GM18499 (cell line): ENCODE data around the gene CRACR2A.

Source experiments
- ATAC-seq: cut with Tn5 transposase; IDR thresholded peaks from one replicate; pipeline ENCODE4 v1.9.1; 2021; ENCODE audit warnings: moderate number of reproducible peaks; ENCODE audit not compliant: insufficient read depth, unreplicated experiment

CRACR2A gene

GRCh38 chr12:3727354-3727753, 25.6 kb downstream of the CRACR2A start:
- no peak for ATAC-seq

DNA sequence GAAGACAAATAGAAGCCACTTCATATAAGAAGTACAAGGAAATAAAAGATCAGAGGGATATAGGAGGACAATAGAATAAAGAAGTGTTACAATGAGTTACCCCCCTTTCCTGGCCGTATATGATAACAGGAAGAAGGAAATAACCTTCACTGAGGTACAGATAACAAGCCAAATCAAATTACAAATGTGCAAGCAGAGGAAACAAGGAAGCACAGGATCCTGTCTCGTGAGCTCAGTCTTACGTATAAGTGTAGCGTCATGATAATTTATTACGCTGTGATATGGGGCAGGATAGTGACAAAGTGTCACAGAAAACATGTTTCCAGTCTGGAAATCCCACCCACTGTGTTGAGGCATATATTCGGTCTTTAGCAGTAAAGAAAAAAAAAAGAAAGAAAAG, 26.5 kb downstream of the CRACR2A start:
- no peak for ATAC-seq

DNA sequence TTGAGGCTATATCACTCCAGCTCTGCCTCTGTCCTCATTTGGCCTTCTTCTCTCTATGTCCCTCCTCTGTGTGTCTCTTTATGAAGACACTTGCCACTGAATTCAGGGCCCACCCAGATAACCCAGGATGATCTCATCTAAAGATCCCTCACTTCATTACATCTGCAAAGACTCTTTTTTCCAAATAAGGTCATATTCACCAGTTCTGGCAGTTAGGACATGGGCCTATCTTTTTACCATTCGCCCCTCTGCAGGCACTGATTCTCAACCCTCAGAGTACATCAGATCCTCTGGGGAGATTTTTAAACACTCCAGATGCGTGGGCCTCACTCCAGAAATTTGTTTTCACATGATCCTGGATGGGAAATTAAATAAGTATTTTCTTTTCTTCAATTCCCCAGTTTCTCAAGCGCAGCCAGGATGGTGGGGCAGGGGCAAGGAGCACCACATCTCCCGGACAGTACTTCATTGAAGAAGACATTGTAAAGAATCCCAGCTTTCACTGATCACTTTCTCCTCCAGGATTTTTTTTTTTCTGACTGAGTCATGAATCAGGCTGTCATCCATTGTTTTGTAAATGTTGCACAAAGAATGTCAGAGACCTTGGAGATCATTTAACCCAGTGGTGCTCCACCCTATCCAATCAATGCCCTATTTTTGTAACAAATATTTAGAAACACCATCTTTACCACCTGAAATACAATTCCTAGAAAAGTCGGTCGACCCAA, 27.4 kb downstream of the CRACR2A start:
- ATAC-seq = no peak

DNA sequence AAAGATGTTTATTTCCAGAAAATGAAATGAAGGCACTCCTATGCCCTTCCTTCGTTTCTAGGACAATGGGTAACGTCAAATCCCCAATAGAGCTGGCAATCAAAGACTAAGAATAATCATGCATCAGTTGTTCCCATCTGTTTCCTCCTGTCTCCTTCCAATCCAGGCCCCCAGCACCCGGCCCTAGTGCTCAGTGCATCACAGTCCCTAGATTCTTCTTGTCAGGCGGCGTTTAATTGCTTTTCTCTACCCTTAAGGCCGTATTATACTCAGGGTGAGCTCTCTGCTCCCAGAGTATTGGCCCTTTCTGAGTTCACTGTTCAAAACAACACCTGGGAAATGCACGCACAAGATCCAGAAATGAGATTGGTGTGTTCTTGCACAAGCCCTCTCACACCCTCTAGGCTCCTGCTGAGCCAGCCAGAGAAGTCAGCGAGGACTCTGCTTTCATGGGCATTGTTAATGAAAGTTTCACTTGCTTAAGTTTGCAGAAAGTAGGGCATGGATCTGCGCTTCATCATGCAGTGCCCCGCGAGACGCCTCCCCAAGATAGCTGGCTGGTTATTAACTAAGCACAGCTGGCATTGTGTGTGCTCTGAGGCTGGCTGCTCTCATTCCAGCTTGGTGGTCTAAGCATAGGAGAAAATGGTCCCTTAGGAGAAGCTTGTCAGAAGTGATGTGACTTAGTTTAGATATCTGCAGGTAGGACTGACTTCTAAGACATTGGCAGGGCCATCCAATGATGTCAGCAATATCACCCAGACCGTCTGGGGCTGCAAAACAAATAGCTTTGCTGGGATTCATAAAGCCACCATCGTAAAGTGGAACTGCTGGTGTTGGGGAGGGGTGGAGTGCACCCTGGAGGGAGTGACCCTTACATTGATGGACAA, 28.7 kb downstream of the CRACR2A start:
- ATAC-seq = no peak

DNA sequence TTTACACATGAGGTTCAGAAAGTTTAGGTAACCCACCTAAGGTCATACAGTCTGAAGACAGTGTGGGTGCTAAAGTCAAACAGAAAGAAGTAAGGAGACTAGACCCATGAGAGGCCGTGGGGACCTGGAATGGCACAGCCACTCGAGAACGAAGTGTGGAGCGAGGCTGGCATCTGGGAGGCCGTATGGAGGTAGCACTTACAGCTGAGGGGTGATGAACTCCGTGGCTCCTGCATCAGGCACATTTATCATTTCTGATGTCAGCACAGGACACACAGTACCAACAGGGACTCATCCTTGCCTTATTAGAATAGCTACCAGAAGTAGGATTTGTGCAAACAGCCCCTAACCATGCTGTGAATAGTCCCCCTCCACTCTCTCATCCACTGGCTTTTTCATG, 30.5 kb downstream of the CRACR2A start:
- no peak for ATAC-seq

DNA sequence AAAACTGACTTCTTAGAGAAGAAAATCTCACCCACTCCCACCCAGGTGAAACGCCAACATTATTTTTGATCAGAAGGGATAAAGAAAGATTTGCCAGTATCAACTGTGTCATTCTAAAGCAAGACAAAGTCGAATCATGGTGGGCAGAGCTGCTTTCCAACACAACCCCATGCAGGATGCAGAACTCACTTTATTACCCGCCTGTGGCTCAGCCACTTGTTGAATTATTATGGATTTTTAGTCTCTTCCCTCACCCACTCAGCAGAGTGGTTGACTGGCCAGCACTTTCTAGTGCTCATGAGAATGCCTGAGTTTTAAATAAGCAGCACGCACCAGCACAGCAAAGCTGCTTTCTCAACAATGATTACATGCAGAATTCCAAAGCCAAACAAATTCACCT, 32.1 kb downstream of the CRACR2A start:
- no peak for ATAC-seq

DNA sequence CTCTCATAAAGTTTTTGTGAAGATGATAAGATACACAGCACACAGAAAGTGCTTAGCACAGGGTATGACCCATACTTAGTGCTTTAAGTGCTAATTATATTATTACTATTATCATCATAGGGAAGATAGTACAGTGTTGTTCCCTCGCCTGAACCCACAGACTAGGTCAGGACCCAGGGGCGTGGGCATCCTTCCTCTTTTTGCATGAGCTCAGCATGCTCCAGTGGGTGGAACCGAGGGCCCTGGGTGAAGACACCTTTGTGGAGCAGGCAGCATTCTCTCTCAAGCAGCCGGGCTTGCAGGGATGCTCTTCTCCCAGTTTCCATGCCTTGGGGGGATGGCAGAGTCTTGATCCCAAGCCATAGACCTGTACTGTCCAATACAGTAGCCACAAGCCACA, 34.8 kb downstream of the CRACR2A start:
- no peak for ATAC-seq

- ATAC-seq = no peak
Observed at GRCh38 chr12:3717283-3717898, 35.5 kb downstream of the CRACR2A start.

- no peak for ATAC-seq
Observed at GRCh38 chr12:3715999-3716398, 36.9 kb downstream of the CRACR2A start.

GRCh38 chr12:3713947-3714346, 39.0 kb downstream of the CRACR2A start:
- no peak for ATAC-seq

DNA sequence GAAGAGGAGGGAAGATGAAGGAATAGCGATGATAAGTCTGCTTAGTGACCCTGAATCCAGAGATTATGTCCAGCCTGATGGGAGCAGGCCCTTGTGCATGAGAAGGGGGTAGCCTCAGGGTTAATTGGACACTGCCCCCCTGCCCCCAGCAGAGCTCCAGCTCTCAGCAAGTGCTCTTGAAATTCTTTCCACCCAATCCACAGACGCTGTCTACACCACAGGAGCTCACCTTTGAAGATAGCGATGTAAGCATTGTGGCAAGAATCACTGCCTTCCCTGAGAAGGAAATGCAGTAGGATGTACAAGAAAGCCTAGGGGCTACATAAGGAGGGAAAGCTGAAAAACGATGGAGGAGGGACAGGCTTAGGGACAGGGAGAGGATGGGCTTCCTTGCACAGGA, 39.4 kb downstream of the CRACR2A start:
- no peak for ATAC-seq

GRCh38 chr12:3712209-3712992, 40.5 kb downstream of the CRACR2A start:
- no peak for ATAC-seq

DNA sequence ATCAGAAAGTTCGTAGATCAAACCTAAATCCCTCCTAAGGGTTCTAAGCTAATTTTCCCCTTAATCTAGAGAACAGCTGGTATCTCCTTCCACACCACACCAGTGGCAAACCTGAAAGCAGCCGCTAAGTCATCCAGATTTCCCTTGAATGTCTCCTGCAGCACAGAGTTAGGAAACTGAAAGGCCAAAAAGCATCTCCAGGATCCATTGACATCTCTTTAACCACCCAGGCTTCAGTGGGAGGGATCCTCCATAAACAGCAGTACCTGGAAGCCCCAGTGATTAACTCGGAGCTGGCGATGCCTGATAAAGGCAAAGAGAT, 47.6 kb downstream of the CRACR2A start:
- no peak for ATAC-seq

GRCh38 chr12:3704512-3705353, 48.2 kb downstream of the CRACR2A start:
- ATAC-seq = no peak

- ATAC-seq = no peak
Observed at GRCh38 chr12:3700861-3701260, 52.0 kb downstream of the CRACR2A start.

DNA sequence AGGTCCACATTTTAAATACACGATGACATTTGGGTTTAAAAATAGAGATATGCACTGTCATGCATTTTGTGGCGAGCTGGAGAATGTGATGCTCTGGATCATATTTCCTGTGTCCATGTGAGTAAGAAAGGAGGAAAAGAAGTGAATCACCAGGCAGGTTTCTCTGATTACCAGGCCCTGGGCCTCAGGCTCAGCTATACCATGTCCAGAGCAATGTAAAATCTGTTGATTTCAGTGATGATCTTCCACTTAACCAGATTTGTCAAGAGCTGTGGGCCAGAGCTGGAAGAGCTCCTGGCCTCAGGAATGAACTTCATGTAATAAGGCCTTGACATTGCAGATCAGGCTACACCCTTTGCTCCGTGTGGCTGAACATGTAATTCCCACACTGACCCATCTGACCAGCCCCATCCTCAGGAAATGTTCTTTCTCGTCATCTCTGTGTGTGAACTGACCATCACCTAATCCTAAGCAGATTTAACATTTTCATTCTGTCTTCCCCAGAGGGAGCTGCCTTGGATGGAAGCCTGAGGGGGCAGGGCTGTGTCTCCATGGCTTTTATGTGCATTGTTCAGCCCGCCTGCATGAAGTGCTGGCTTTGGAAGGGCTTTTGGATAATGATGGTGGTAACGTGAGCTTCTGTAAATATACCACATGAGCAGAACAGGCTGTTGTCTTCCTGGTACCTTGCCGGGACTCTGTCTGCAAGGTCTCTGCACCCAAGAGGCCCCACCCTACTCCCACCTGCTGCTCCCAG, 54.5 kb downstream of the CRACR2A start:
- ATAC-seq = no peak

DNA sequence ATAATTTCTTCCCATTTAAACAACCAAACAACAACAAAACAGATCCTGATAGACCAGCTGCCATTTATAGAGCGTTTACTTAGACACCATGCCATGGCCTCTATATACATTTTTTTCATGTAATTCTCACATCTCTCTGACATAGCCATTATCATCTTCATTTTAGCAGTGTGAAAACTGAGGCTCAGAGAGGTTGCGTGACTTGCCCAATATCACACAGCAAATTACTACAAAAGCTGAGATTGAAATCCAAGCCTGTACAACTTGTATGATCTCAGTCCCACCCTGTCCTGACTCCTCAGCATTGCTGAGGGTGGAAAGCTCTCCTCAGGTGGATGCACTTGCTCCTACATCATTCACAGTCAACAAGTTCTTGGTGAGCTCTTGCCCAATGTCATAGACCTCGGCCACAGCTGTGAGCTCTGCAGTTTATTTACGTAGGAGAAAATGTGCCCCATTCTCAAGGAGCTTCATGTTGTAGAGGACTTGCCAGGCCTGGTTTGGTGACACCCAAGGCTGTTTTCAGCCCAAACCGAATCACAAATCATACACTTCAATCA, 55.5 kb downstream of the CRACR2A start:
- no peak for ATAC-seq

DNA sequence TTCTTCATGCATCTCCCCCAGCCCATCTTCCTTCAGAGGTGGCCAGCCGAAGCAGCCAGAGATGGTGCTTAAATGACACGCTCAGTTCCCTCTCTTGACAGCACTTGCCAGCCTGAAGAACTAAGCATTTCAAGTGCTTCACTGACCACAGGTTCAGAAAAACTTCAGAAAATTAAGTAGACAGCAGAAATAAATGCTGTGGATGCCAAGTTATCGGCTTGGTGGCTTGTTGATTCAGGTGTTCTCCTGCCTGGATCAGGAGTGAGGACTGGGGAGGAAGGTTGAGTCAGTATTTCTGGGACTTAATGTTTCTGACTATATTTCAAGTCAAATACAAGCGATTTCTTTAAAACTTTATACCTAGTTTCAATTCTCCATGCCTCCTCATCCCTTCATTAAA, 58.2 kb downstream of the CRACR2A start:
- no peak for ATAC-seq
